ENCODE measurements around the gene GPR12.
A peak's percentile ranks its signal among the peaks of the same experiment; 100 is the strongest.

GPR12 gene

GRCh38 chr13:26759907-26760831, at the start of gene GPR12:
Gene GPR12 (minus strand): TSS chr13:26760786. CDS start chr13:26759827, 959 bp downstream.
- no peak for DNase-seq (ENCODE audit: low read depth)

GRCh38 chr13:26810095-26810494, 49.5 kb upstream of the GPR12 start:
- DNase-seq (ENCODE audit: low read depth): no peak

GRCh38 chr13:26806891-26807290, 46.3 kb upstream of the GPR12 start:
- no peak for DNase-seq (ENCODE audit: low read depth)

- DNase-seq (ENCODE audit: low read depth): no peak
Observed at GRCh38 chr13:26787961-26788360, 27.4 kb upstream of the GPR12 start.

GRCh38 chr13:26786651-26787295, 26.2 kb upstream of the GPR12 start:
- no peak for DNase-seq (ENCODE audit: low read depth)

GRCh38 chr13:26785838-26786630, 25.4 kb upstream of the GPR12 start:
- peak; percentile 32 for DNase-seq (ENCODE audit: low read depth)

GRCh38 chr13:26784704-26785639, 24.4 kb upstream of the GPR12 start:
- no peak for DNase-seq (ENCODE audit: low read depth)

GRCh38 chr13:26780411-26780810, 19.8 kb upstream of the GPR12 start:
- no peak for DNase-seq (ENCODE audit: low read depth)

- no peak for DNase-seq (ENCODE audit: low read depth)
Observed at GRCh38 chr13:26779321-26779720, 18.7 kb upstream of the GPR12 start.

GRCh38 chr13:26772531-26772930, 11.9 kb upstream of the GPR12 start:
- no peak for DNase-seq (ENCODE audit: low read depth)

GRCh38 chr13:26771796-26772195, 11.2 kb upstream of the GPR12 start:
- no peak for DNase-seq (ENCODE audit: low read depth)

GRCh38 chr13:26762745-26763345, 2.3 kb upstream of the GPR12 start:
- DNase-seq (ENCODE audit: low read depth): no peak

- DNase-seq (ENCODE audit: low read depth): no peak
Observed at GRCh38 chr13:26760832-26761582, 421 bp upstream of the GPR12 start.

GRCh38 chr13:26759249-26759906, 1.2 kb downstream of the GPR12 start:
- DNase-seq (ENCODE audit: low read depth): no peak

- DNase-seq (ENCODE audit: low read depth): no peak
Observed at GRCh38 chr13:26758496-26759157, 2.0 kb downstream of the GPR12 start.

GRCh38 chr13:26756961-26757360, 3.6 kb downstream of the GPR12 start:
- DNase-seq (ENCODE audit: low read depth): no peak

- no peak for DNase-seq (ENCODE audit: low read depth)
Observed at GRCh38 chr13:26752671-26753070, 7.9 kb downstream of the GPR12 start.

GRCh38 chr13:26749905-26750304, 10.7 kb downstream of the GPR12 start:
- DNase-seq (ENCODE audit: low read depth): no peak

- no peak for DNase-seq (ENCODE audit: low read depth)
Observed at GRCh38 chr13:26749285-26749684, 11.3 kb downstream of the GPR12 start.
